Esophagus squamous epithelium (tissue), 5 donors: ENCODE measurements around the gene MT1F. TPM values are rescaled to one million over a fixed set of nuclear protein-coding genes. Genes with fewer than 3 reads are reported as not detected.
"Not testable (repeated sequence)": the region's sequence is repeated elsewhere in the genome, so short reads cannot be mapped to it uniquely, and the experiment has no call there.

Experiments
- DNase-seq: peaks from one replicate; lab custom pipeline; 2025; lab: John Stamatoyannopoulos, UW
- H3K27ac ChIP-seq, 4 donors: fragments of 200-600 bp; sonication (generic); one replicate each; pipeline ENCODE4 v1.5.1; 2016 to 2019; ENCODE audit warnings: mild to moderate bottlenecking in 1 of 4
- H3K27me3 ChIP-seq, 4 donors: fragments of 200-600 bp; sonication (generic); 1 replicate in 3 of 4; 2 replicates in 1 of 4; pipeline versions ENCODE4 v1.5.1 to v1.6.0; 2017 to 2021; ENCODE audit warnings: antibody characterized with exemption in 1 of 4
- H3K36me3 ChIP-seq, 3 donors: fragments of 200-600 bp; sonication (generic); one replicate each; pipeline ENCODE4 v1.5.1; 2016 to 2019
- H3K4me1 ChIP-seq, 3 donors: fragments of 200-600 bp; sonication (generic); one replicate each; pipeline ENCODE4 v1.5.1; 2017 to 2019
- H3K4me3 ChIP-seq, 4 donors: fragments of 200-600 bp; sonication (generic); 1 replicate in 3 of 4; 2 replicates in 1 of 4; pipeline ENCODE4 v1.5.1; 2016 to 2019; ENCODE audit warnings: mild to moderate bottlenecking in 2 of 4, moderate library complexity in 1 of 4
- H3K9me3 ChIP-seq, 3 donors: fragments of 200-600 bp; sonication (generic); one replicate each; pipeline ENCODE4 v1.5.1; 2016 to 2019
- CTCF ChIP-seq, 6 experiments: fragments of 450-650 bp in 4 of 6; fragments of 200-600 bp in 2 of 6; sonication (generic) in 2 of 6; IDR thresholded peaks; one replicate each; pipeline ENCODE4 v1.5.1; 2016 to 2019; ENCODE audit warnings: antibody characterized with exemption in 6 of 6, mild to moderate bottlenecking in 4 of 6, moderate library complexity in 4 of 6
- POLR2A ChIP-seq, 4 donors: fragments of 450-650 bp; IDR thresholded peaks; one replicate each; pipeline ENCODE4 v1.6.1; 2017; ENCODE audit warnings: antibody characterized with exemption in 4 of 4, mild to moderate bottlenecking in 4 of 4, moderate library complexity in 3 of 4
- WGBS, 2 donors: methylation state at CpG; one replicate each; pipeline ENCODE4 v1.1.5; 2018; 5-methylcytosine and 5-hydroxymethylcytosine counted together
- intact Hi-C: fragments of 100-400 bp; cut with DNase I; formaldehyde crosslinking; loops from one replicate; pipeline ENCODE4 v1.15.0; 2022
- total RNA-seq, 4 donors: library from RNA; depleted of rRNA; stranded (reverse); fragments of >200 nt; gene quantifications; one replicate each; pipeline ENCODE4 v1.1.0, GENCODE V29; 2016
- donor health status: DM: yes; HTN: yes; CAD: no.

MT1F gene
- total RNA-seq, 4 donors from 2014 or later, result 2.8 to 4.2 (median 2.9) TPM; not detected in 1

GRCh38 chr16:56669840-56670619 is 12.3 kb downstream of the MT1F start:
- peaks cover 0 to 90% (median 0%) of the 10 kb centered on the region in 4 donors for H3K27me3 ChIP-seq
- TF ChIP-seq POLR2A (IDR thresholded peaks at IDR 0.05) (no peak), CTCF (IDR thresholded peaks at IDR 0.05) (no peak)
- no peaks in the 10 kb centered on the region for H3K9me3 ChIP-seq
- 0 to 50% methylated on average over 1 to 8 of the region's 19 CpGs for WGBS, 2 donors
- intact Hi-C loops, result no loop called here
- H3K27ac ChIP-seq, result no peak overlapping the region
- H3K36me3 ChIP-seq, result no peaks in the 10 kb centered on the region
- peak overlapping the region in 3 of 4 donors; percentile 3 to 46 (median 24) for H3K4me3 ChIP-seq
- H3K4me1 ChIP-seq, result peaks cover 14 to 41% (median 25%) of the 10 kb centered on the region in 3 donors
- DNase-seq, result no peak

GRCh38 chr16:56670620-56670934 is 12.8 kb downstream of the MT1F start:
- no peak overlapping the region for H3K4me3 ChIP-seq
- H3K27ac ChIP-seq, result no peak overlapping the region
- DNase-seq, result no peak
- WGBS, 2 donors, result 93 to 100% methylated on average over 2 of the region's 2 CpGs
- H3K36me3 ChIP-seq, result no peaks in the 10 kb centered on the region
- H3K27me3 ChIP-seq, result peaks cover 0 to 90% (median 0%) of the 10 kb centered on the region in 4 donors
- no peaks in the 10 kb centered on the region for H3K9me3 ChIP-seq
- intact Hi-C loops, result no loop called here
- TF ChIP-seq POLR2A (IDR thresholded peaks at IDR 0.05) (no peak), CTCF (IDR thresholded peaks at IDR 0.05) (no peak)
- H3K4me1 ChIP-seq, result peaks cover 14 to 40% (median 26%) of the 10 kb centered on the region in 3 donors

GRCh38 chr16:56671691-56672090 is 13.9 kb downstream of the MT1F start:
- intact Hi-C loops, H3K4me3 ChIP-seq, H3K36me3 ChIP-seq, H3K27ac ChIP-seq, H3K9me3 ChIP-seq, DNase-seq: not testable (repeated sequence)
- peaks cover 0 to 90% (median 0%) of the 10 kb centered on the region in 4 donors for H3K27me3 ChIP-seq
- 54 to 59% methylated on average over 2 of the region's 2 CpGs for WGBS, 2 donors
- peaks cover 14 to 51% (median 32%) of the 10 kb centered on the region in 3 donors for H3K4me1 ChIP-seq

GRCh38 chr16:56672171-56672570 is 14.4 kb downstream of the MT1F start:
- intact Hi-C loops, result not testable (repeated sequence)

GRCh38 chr16:56672761-56673536 is 15.2 kb downstream of the MT1F start:
- H3K4me1 ChIP-seq, result peaks cover 13 to 40% (median 25%) of the 10 kb centered on the region in 3 donors
- H3K27me3 ChIP-seq, result peaks cover 0 to 81% (median 0%) of the 10 kb centered on the region in 4 donors
- H3K36me3 ChIP-seq, result no peaks in the 10 kb centered on the region
- intact Hi-C loops, result no loop called here
- no peaks in the 10 kb centered on the region for H3K9me3 ChIP-seq
- WGBS, 2 donors, result 82 to 83% methylated on average over 11 of the region's 11 CpGs
- H3K27ac ChIP-seq, result no peak overlapping the region
- DNase-seq, result no peak
- H3K4me3 ChIP-seq, result no peak overlapping the region
- TF ChIP-seq CTCF (IDR thresholded peaks at IDR 0.05) (no peak), POLR2A (IDR thresholded peaks at IDR 0.05) (no peak)

More at GRCh38 chr16:56672171-56672570, 14.4 kb downstream of the MT1F start:
- Histone ChIP-seq H3K27me3 (peaks cover 0 to 89% (median 0%) of the 10 kb centered on the region in 4 donors), H3K4me1 (peaks cover 14 to 46% (median 32%) of the 10 kb centered on the region in 3 donors)
- not testable (repeated sequence) for H3K27ac ChIP-seq, H3K36me3 ChIP-seq, H3K4me3 ChIP-seq, DNase-seq, H3K9me3 ChIP-seq
- WGBS, 2 donors, result 69 to 86% methylated on average over 3 of the region's 3 CpGs

DNA sequence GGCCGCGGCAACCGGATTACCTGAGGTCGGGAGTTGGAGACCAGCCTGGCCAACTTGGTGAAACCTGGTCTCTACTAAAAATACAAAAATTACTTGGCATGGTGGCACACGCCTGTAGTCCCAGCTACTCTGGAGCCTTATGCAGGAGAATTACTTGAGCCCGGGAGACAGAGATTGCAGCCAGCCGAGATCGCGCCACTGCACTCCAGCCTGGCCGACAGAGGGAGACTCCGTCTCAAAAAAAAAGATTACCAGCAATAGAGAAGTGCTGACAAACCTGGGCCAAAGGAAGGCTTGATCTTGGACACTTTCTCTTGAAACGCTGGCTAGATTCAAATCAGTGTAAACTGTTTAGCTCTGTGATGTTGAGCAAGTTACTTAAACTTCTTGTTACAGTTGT is 16.2 kb downstream of the MT1F start:
- H3K27me3 ChIP-seq, result peaks cover 0 to 71% (median 0%) of the 10 kb centered on the region in 4 donors
- intact Hi-C loops, result no loop called here
- H3K9me3 ChIP-seq, result no peaks in the 10 kb centered on the region
- H3K27ac ChIP-seq, result no peak overlapping the region
- DNase-seq, result no peak
- peaks cover 5 to 40% (median 19%) of the 10 kb centered on the region in 3 donors for H3K4me1 ChIP-seq
- WGBS, 2 donors, result 27 to 51% methylated on average over 7 to 12 of the region's 12 CpGs
- TF ChIP-seq POLR2A (IDR thresholded peaks at IDR 0.05), result no peak
- peak; percentile 17 to 80 (median 70) for TF ChIP-seq CTCF (IDR thresholded peaks at IDR 0.05)
- no peak overlapping the region for H3K4me3 ChIP-seq
- H3K36me3 ChIP-seq, result no peaks in the 10 kb centered on the region

DNA sequence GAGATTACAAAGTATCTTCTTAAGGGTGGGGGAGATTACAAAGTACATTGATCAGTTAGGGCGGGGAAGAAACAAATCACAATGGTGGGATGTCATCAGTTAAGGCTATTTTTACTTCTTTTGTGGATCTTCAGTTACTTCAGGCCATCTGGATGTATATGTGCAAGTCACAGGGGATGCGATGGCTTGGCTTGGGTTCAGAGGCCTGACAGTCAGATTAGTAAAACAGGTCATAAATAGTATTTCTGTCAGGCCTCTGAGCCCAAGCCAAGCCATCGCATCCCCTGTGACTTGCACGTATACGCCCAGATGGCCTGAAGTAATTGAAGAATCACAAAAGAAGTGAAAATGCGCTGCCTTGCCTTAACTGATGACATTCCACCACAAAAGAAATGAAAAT is 16.8 kb downstream of the MT1F start:
- H3K36me3 ChIP-seq, DNase-seq, intact Hi-C loops, H3K9me3 ChIP-seq, H3K27ac ChIP-seq, H3K4me3 ChIP-seq: not testable (repeated sequence)
- Histone ChIP-seq H3K4me1 (peaks cover 0 to 40% (median 12%) of the 10 kb centered on the region in 3 donors), H3K27me3 (peaks cover 0 to 65% (median 0%) of the 10 kb centered on the region in 4 donors)
- WGBS, 2 donors, result 69 to 93% methylated on average over 6 of the region's 6 CpGs
